CD4-positive, alpha-beta memory T cell (primary cell): ENCODE data around the gene GRM4. TPM values are rescaled to one million over a fixed set of nuclear protein-coding genes. Genes with fewer than 3 reads are reported as not detected.

Experiments
- CTCF ChIA-PET: fragments of 350-600 bp; sonication (Branson Sonifier 250); formaldehyde crosslinking; loops from one replicate; lab custom pipeline; 2021; ENCODE audit warnings: inconsistent platforms; ENCODE audit not compliant: partially characterized antibody; lab: Charles Lee
- POLR2A ChIA-PET: fragments of 350-600 bp; sonication (Branson Sonifier 250); formaldehyde crosslinking; loops from one replicate; lab custom pipeline; 2021; ENCODE audit not compliant: partially characterized antibody; lab: Charles Lee
- DNase-seq, 5 donors: peaks; one replicate each; pipeline versions ENCODE4 v3.0.0 to v3.0.0-alpha.2; 2020 to 2022; ENCODE audit warnings: mixed read lengths in 1 of 5
- H3K27ac ChIP-seq: one replicate; pipeline ENCODE4 v1.7.0; 2013; ENCODE audit warnings: low read depth, low read length
- H3K27me3 ChIP-seq: 2 replicates; pipeline ENCODE4 v1.7.0; 2013; ENCODE audit warnings: mild to moderate bottlenecking, low read length, moderate library complexity; ENCODE audit not compliant: insufficient read depth
- H3K36me3 ChIP-seq: 2 replicates; pipeline ENCODE4 v1.7.0; 2013; ENCODE audit warnings: mild to moderate bottlenecking, low read length, moderate library complexity; ENCODE audit not compliant: insufficient read depth
- H3K4me1 ChIP-seq: 2 replicates; pipeline ENCODE4 v1.7.0; 2013; ENCODE audit warnings: mild to moderate bottlenecking, low read length, moderate library complexity; ENCODE audit not compliant: insufficient read depth
- H3K4me3 ChIP-seq, 2 donors: one replicate each; pipeline ENCODE4 v1.7.0; 2013; ENCODE audit warnings: low read length in 2 of 2, mild to moderate bottlenecking in 1 of 2
- H3K9me3 ChIP-seq, 2 donors: one replicate each; pipeline ENCODE4 v1.7.0; 2013; ENCODE audit warnings: low read length in 2 of 2, control low read depth in 1 of 2; ENCODE audit not compliant: control insufficient read depth in 1 of 2
- H3K27ac Mint-ChIP-seq, 7 donors: one replicate each; pipeline ENCODE4 v1.8.0; 2020 to 2021; ENCODE audit warnings: mixed read lengths in 7 of 7, mild to moderate bottlenecking in 6 of 7, inconsistent platforms in 3 of 7, moderate library complexity in 3 of 7
- H3K27me3 Mint-ChIP-seq, 2 donors: one replicate each; pipeline ENCODE4 v1.8.0; 2020 to 2021; ENCODE audit warnings: mixed read lengths in 2 of 2
- H3K36me3 Mint-ChIP-seq, 2 donors: one replicate each; pipeline ENCODE4 v1.8.0; 2020 to 2021; ENCODE audit warnings: mixed read lengths in 2 of 2, inconsistent platforms in 1 of 2, mild to moderate bottlenecking in 1 of 2
- H3K4me1 Mint-ChIP-seq, 4 donors: one replicate each; pipeline ENCODE4 v1.8.0; 2020 to 2021; ENCODE audit warnings: mixed read lengths in 4 of 4, mild to moderate bottlenecking in 1 of 4
- H3K4me3 Mint-ChIP-seq, 8 donors: one replicate each; pipeline ENCODE4 v1.8.0; 2020 to 2021; ENCODE audit warnings: mixed read lengths in 8 of 8, mild to moderate bottlenecking in 7 of 8, moderate library complexity in 6 of 8, inconsistent platforms in 3 of 8
- H3K9me3 Mint-ChIP-seq, 8 donors: one replicate each; pipeline ENCODE4 v1.8.0; 2020 to 2021; ENCODE audit warnings: mixed read lengths in 8 of 8, mild to moderate bottlenecking in 5 of 8, inconsistent platforms in 3 of 8, moderate library complexity in 1 of 8
- intact Hi-C: fragments of 100-400 bp; cut with micrococcal nuclease; formaldehyde crosslinking; loops from one replicate; pipeline ENCODE4 v1.15.1; 2023
- polyA plus RNA-seq, 2 donors: library from polyadenylated mRNA; unstranded; fragments of 300-500 nt; fragmentation: Illumina TruSeq; gene quantifications; one replicate each; pipeline ENCODE4 v1.2.3, GENCODE V29; 2021
- total RNA-seq, 2 experiments: library from RNA; stranded (reverse); gene quantifications; one replicate each; pipeline ENCODE4 v1.2.3, GENCODE V29; 2021

Gene GRM4
- total and polyA plus RNA-seq, 4 experiments from 2014 or later, result 0.09 TPM; not detected in 3

DNA sequence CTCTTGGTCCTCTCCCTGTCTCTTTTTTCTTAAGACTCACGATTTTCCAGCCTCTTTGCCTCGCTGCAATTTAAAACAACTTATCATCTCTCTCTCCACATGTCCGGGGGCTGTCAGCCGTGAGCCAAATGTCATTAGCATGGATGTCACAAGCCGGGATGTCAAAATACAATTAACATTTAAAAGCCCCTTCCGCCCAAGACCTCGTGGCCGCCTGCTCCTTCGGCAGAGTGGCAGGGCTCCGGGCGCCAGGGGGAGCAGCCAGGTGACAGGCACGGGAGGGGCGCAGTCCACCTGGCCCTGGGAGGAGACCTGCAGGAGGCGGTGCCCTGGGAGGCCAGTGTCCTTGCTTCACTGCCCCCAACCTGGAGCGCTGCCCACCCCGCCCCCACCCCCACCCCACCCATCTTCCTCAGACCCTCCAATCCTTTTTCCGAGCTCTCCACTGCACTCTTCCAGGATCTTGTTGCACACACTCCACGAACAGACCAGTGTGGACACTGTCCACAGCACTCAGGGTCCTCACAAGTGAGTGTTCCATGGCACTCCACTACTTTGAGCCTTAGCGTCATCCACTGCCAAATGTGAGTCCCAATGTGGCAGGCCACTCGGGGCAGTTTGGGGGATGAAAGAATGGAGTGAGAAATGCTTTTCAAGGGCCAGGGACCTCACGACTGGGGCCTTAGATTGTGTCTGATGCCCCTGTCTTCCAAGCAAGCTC is 5.6 kb upstream of the GRM4 start:
- H3K27me3 Mint-ChIP-seq, result peaks cover 33 to 43% of the 10 kb centered on the region in 2 donors
- no peak overlapping the region for H3K27ac Mint-ChIP-seq
- no peaks in the 10 kb centered on the region for H3K9me3 Mint-ChIP-seq
- peaks cover 27% of the 10 kb centered on the region for H3K27me3 ChIP-seq
- CTCF ChIA-PET, result interaction anchor here (1.1 to 1.4 kb wide), 2 partner anchors 12 to 380 kb away, joined by 4 read pairs; no protein-coding TSS in a partner anchor
- H3K4me3 Mint-ChIP-seq, result no peak overlapping the region
- H3K27ac ChIP-seq, result no peak overlapping the region
- no peak for DNase-seq
- no peaks in the 10 kb centered on the region for H3K36me3 Mint-ChIP-seq
- H3K4me1 Mint-ChIP-seq, result peaks cover 2 to 8% (median 3%) of the 10 kb centered on the region in 4 donors
- H3K4me1 ChIP-seq, result peaks cover 10% of the 10 kb centered on the region
- intact Hi-C loops, result loop anchor here (5.0 kb wide), 1 partner anchor 564 kb away; no protein-coding TSS in a partner anchor
- POLR2A ChIA-PET, result no interaction called here
- H3K4me3 ChIP-seq, result no peak overlapping the region
- no peaks in the 10 kb centered on the region for H3K36me3 ChIP-seq
- no peaks in the 10 kb centered on the region for H3K9me3 ChIP-seq

DNA sequence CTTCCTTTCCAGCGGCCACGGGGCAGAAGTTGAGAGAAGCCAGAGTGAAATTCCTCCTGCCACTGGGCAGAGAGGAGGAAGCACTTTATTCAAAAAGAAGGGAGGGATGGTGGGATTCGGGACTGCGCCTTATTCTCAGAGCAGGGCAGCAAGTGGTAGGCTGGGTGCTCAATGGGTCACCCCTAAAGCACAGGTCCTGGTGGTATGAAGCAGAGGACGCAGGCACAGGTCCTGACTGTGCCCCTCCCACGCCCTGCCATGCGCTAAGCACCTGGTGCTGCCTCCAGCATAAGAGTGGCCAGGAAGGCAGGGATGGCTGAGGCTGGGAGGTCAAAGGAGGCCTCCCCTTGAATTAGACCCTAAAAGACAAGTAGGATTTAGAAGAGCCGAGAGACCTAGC is 4.9 kb upstream of the GRM4 start:
- Histone ChIP-seq H3K27ac (no peak overlapping the region), H3K4me3 (no peak overlapping the region), H3K9me3 (no peaks in the 10 kb centered on the region), H3K36me3 (no peaks in the 10 kb centered on the region), H3K4me1 (peaks cover 10% of the 10 kb centered on the region), H3K27me3 (peaks cover 27% of the 10 kb centered on the region)
- Mint-ChIP-seq H3K36me3 (peaks cover 0 to 1% of the 10 kb centered on the region in 2 donors), H3K4me1 (peaks cover 2 to 13% (median 7%) of the 10 kb centered on the region in 4 donors), H3K4me3 (no peak overlapping the region), H3K27me3 (peaks cover 35 to 50% of the 10 kb centered on the region in 2 donors), H3K27ac (no peak overlapping the region), H3K9me3 (no peaks in the 10 kb centered on the region)
- intact Hi-C loops, result loop anchor here (5.0 kb wide), 1 partner anchor 563 kb away; no protein-coding TSS in a partner anchor
- POLR2A ChIA-PET, result no interaction called here
- CTCF ChIA-PET, result no interaction called here
- DNase-seq, result no peak

DNA sequence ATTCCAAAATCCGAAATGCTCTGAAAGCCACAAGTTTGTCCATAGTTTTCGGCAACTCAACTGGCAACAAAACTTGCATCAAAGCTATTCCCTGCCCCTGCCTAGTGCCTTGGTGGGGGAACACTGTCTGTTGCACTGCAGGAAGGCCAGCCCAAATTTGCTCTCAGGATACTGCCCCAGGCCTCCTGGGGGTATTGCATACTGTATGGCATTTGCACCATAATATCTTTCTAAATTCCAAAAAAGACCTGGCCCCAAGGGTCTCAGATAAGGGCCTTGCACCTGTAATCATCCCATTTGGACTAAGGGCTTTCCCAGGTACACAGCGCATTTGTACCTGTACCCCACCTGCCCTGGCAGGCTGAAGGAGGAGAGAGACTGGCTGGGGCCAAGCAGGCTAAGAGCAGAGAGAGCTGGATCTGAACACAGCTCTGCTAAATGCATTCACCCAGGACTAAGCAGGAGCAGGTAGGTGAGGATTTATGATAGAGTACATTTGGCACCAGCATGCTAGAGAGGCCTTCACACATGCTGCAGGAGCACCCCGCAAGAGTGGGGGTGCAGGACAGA is 4.0 kb upstream of the GRM4 start:
- H3K4me1 Mint-ChIP-seq, result peaks cover 2 to 13% (median 7%) of the 10 kb centered on the region in 4 donors
- H3K9me3 Mint-ChIP-seq, result no peaks in the 10 kb centered on the region
- Histone ChIP-seq H3K4me1 (peaks cover 9% of the 10 kb centered on the region), H3K9me3 (no peaks in the 10 kb centered on the region), H3K27ac (no peak overlapping the region), H3K36me3 (no peaks in the 10 kb centered on the region), H3K4me3 (no peak overlapping the region), H3K27me3 (peaks cover 27% of the 10 kb centered on the region)
- no peak overlapping the region for H3K4me3 Mint-ChIP-seq
- intact Hi-C loops, result loop anchor here (5.0 kb wide), 1 partner anchor 563 kb away; no protein-coding TSS in a partner anchor
- no peak for DNase-seq
- no peak overlapping the region for H3K27ac Mint-ChIP-seq
- ChIA-PET CTCF (interaction anchor here (0.6 to 1.0 kb wide), 2 partner anchors 14 to 39 kb away, joined by 3 read pairs; no protein-coding TSS in a partner anchor), POLR2A (no interaction called here)
- peaks cover 35 to 50% of the 10 kb centered on the region in 2 donors for H3K27me3 Mint-ChIP-seq
- H3K36me3 Mint-ChIP-seq, result peaks cover 0 to 1% of the 10 kb centered on the region in 2 donors

DNA sequence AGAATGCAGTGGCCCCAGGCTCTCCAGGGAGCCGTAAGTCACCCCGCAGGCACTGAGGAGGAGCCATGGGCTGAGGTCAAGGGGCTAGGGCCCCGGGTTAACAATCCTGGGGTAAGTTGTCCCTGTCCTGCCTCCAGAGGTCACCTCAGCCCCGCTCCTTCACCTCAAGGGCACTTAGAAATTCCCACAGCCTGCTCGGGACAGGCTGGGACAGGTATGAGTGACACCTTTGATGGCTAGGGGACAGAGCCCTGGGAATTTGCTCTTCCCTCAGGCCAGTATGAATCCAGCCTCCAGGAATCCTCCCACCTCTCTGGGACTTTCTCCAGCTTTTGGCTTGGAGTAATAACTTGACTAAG is 3.5 kb upstream of the GRM4 start:
- H3K4me1 ChIP-seq, result peaks cover 8% of the 10 kb centered on the region
- ChIA-PET CTCF (interaction anchor here (1.0 kb wide), 1 partner anchor 14 kb away, joined by 3 read pairs; no protein-coding TSS in a partner anchor), POLR2A (no interaction called here)
- no peak overlapping the region for H3K4me3 ChIP-seq
- no peak overlapping the region for H3K27ac ChIP-seq
- no peaks in the 10 kb centered on the region for H3K36me3 ChIP-seq
- peaks cover 26% of the 10 kb centered on the region for H3K27me3 ChIP-seq
- H3K9me3 ChIP-seq, result no peaks in the 10 kb centered on the region
- Mint-ChIP-seq H3K27me3 (peaks cover 34 to 50% of the 10 kb centered on the region in 2 donors), H3K36me3 (peaks cover 0 to 1% of the 10 kb centered on the region in 2 donors), H3K4me3 (no peak overlapping the region), H3K4me1 (peaks cover 2 to 12% (median 7%) of the 10 kb centered on the region in 4 donors), H3K9me3 (no peaks in the 10 kb centered on the region), H3K27ac (no peak overlapping the region)
- no peak for DNase-seq
- intact Hi-C loops, result no loop called here

DNA sequence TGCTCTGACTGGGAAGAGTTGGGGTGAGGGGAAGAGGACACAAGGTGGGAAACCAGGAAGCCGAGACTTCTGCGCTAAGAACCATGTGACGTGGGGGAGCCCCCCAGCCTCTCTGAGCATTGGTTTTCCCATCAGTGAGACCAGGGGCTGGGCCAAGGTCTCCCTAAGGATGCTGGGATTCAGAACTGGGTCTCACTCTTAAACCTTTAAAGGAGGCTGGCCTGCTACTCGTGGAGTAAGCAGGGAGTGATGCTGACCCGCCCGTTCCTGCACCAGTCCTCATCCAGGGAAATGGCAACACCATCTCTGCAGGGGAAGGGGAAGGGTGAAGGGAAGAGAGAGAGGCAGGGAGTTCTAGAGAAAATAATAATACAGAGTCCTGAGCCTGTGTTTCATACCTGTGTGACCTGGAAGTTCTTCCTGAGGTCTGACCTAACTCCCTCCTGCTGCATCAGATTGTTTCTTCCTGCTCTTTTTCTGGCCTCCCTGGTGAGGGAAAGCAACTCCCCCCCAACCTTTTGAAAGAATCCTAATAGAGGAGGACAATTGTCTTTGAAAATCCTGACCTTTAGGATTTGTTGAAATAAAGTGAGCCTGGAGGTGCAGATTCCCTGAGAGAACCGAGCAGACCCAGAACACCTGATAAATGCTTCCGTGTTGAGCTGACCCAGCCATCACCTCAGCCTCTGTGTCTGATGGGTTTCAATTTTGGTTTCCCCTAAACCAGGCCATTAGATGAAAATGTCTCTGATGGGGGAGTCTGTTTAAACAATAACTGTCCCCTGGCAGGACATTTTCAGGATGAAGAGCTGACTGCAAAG is 3.0 kb upstream of the GRM4 start:
- intact Hi-C loops, result no loop called here
- Mint-ChIP-seq H3K4me3 (no peak overlapping the region), H3K36me3 (peaks cover 0 to 1% of the 10 kb centered on the region in 2 donors), H3K27me3 (peaks cover 30 to 50% of the 10 kb centered on the region in 2 donors), H3K4me1 (peaks cover 0 to 12% (median 4%) of the 10 kb centered on the region in 4 donors), H3K27ac (no peak overlapping the region), H3K9me3 (no peaks in the 10 kb centered on the region)
- ChIA-PET POLR2A (no interaction called here), CTCF (no interaction called here)
- Histone ChIP-seq H3K9me3 (no peaks in the 10 kb centered on the region), H3K4me3 (no peak overlapping the region), H3K4me1 (peaks cover 10% of the 10 kb centered on the region), H3K27me3 (peaks cover 26% of the 10 kb centered on the region), H3K27ac (no peak overlapping the region), H3K36me3 (no peaks in the 10 kb centered on the region)
- DNase-seq, result no peak

DNA sequence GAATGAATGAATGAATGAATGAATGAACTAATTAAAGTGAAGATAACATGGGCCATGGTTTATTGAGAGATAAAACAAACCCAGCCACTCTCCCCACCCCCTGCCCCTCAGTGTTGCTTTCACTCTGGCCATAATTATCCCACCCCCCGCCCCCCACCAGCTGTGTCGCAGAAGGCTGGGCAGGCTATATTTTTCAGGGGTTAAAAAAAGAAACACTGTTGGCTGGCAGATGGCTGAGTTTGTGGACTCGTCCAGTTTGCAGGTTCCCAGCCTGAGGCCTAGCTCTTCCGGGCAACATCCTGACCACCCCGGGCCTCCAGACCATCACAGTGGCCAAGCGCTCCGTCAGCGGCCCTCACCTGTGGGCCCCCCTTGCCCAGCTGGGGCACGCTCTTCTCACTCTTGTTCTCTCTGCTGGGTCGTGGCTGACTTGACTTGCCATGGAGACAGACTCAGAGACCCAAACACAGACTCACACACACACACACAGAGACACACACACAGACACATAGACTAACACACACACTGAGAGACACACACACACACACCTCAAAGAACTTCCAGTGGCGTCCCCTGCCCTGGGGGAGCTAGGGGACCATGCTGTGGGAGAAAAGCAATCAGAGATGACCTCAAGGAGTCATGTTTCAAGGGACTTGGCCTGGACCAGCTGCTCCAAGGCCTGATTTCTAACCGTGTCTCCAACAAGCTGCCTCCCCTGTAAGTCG is 2.2 kb upstream of the GRM4 start:
- Histone ChIP-seq H3K9me3 (no peaks in the 10 kb centered on the region), H3K4me3 (no peak overlapping the region), H3K27ac (no peak overlapping the region), H3K4me1 (peaks cover 18% of the 10 kb centered on the region), H3K27me3 (peaks cover 30% of the 10 kb centered on the region), H3K36me3 (no peaks in the 10 kb centered on the region)
- Mint-ChIP-seq H3K9me3 (no peaks in the 10 kb centered on the region), H3K36me3 (peaks cover 0 to 1% of the 10 kb centered on the region in 2 donors), H3K27ac (no peak overlapping the region), H3K27me3 (peaks cover 33 to 51% of the 10 kb centered on the region in 2 donors), H3K4me3 (no peak overlapping the region), H3K4me1 (peaks cover under 1 to 20% (median 8%) of the 10 kb centered on the region in 4 donors)
- CTCF ChIA-PET, result no interaction called here
- intact Hi-C loops, result no loop called here
- no peak for DNase-seq
- POLR2A ChIA-PET, result no interaction called here
